CD4-positive, alpha-beta T cell treated with Interleukin-17A for 1 hour (primary cell): ENCODE data around the gene GRIK3.

Experiments
- DNase-seq: peaks from one replicate; pipeline ENCODE4 v3.0.0-alpha.2; 2020

The GRIK3 gene

DNA sequence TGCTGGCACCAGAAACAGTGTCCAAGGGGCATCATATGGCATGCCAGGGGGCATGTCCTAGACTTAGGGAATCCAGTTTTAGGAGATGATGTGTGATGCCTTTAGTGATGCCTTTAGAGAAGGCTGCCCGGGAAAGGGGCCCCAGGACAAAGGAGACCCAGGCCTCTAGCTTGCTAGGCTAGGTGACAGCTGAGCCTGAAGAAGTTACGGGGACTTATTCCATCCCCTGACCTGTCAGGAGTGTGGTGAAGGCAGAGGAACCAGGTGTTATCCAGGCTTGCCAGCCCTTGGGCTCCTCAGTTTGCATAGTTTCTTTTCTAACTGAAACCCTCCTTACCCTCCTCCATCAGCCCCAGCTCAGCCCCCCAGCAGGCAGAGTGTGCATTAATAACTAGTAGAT lies 281.9 kb downstream of the GRIK3 start:
- DNase-seq, result no peak

DNA sequence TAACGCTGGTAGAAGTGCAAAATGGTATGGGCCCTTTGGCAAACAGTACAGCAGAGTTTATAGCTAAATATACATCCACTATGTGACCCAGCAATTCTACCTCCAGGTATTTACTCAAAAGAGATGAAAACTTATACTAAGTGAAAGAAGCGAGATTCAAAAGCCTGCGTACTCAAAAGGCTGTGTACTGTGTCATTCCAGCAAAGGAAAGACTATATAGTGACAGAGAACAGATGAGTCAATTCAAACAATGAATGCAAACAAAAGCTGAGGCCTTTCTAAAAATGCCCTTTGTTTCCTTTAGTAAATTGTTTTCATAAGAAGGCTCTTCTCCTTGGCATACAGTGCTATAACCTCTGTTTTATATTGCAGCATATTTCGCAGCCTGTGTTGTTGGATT lies 282.8 kb downstream of the GRIK3 start:
- no peak for DNase-seq

DNA sequence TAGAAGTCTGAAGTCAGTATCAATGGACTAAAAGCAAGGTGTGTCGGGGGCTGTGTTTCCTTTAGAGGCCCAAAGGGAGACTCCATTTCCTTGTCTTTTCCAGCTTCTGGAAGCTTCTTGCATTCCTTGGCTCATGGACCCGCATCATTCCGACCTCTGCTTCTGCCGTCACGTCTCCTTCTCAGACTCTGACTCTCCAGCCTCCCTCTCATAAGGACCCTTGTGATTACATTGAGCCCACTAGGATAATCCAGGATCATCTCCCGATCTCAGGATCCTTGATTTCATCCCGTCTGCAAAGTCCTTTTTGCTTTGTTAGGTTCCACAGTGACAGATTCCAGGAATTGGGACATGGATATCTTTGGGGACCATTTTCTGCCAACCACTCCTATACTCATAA lies 285.8 kb downstream of the GRIK3 start:
- no peak for DNase-seq
